ENCODE data around the gene INPP4A. TPM values are rescaled to one million over a fixed set of nuclear protein-coding genes. Genes with fewer than 3 reads are reported as not detected.

INPP4A gene
- total and polyA plus RNA-seq, 10 of the 15 experiments (the other 5 are each of a cell fraction or from before 2014, with no cell fraction given), result 4.7 to 62.3 (median 36.9) TPM

DNA sequence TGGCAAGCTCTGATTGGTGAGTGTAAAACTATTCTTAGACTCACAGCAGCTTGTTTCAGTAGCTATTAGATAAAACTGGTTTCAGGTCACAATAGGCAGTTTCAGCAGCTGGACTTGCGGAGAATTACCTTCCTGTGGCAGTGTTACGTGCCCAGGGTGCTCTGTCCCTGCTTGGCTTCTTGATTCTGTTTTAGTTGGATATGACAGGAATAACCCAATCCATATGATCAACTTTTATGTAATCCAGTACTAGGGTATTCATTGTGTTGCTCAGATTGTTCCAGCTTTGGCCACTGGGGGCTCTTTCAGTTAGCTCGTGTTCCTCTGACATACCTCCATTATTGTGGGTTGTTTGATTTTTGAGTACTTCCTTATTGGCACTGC, 43.1 kb downstream of the INPP4A start (continued):
- TF ChIP-seq, protein P1, sequence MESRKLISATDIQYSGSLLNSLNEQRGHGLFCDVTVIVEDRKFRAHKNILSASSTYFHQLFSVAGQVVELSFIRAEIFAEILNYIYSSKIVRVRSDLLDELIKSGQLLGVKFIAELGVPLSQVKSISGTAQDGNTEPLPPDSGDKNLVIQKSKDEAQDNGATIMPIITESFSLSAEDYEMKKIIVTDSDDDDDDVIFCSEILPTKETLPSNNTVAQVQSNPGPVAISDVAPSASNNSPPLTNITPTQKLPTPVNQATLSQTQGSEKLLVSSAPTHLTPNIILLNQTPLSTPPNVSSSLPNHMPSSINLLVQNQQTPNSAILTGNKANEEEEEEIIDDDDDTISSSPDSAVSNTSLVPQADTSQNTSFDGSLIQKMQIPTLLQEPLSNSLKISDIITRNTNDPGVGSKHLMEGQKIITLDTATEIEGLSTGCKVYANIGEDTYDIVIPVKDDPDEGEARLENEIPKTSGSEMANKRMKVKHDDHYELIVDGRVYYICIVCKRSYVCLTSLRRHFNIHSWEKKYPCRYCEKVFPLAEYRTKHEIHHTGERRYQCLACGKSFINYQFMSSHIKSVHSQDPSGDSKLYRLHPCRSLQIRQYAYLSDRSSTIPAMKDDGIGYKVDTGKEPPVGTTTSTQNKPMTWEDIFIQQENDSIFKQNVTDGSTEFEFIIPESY (IDR thresholded peaks at IDR 0.05), result no peak
- TF ChIP-seq ESRRA (IDR thresholded peaks at IDR 0.05; ENCODE audit: low read length) (no peak), JUND (IDR thresholded peaks at IDR 0.05; ENCODE audit: low read depth, low read length) (no peak), ZNF274 (IDR thresholded peaks at IDR 0.05; ENCODE audit: insufficient read depth, insufficient read length) (no peak), EZH2 (IDR thresholded peaks at IDR 0.05; ENCODE audit: borderline replicate concordance, control insufficient read depth, low read depth, low read length) (no peak), SREBF2 (IDR thresholded peaks at IDR 0.05; ENCODE audit: low read length) (no peak), NBN (IDR thresholded peaks at IDR 0.05) (peak; percentile 64; the same call in 1 of the 2 replicates), STAT3 (IDR thresholded peaks at IDR 0.05; ENCODE audit: low read depth, low read length) (no peak), BHLHE40 (IDR thresholded peaks at IDR 0.05; ENCODE audit: borderline replicate concordance in 1 of 2, low read depth in 2 of 2, low read length in 1 of 2) (no peak; a peak in 1 of 4 replicates), IKZF2 (IDR thresholded peaks at IDR 0.05) (peak; percentile 81 to 84), PAX5 (IDR thresholded peaks at IDR 0.05; ENCODE audit: borderline replicate concordance, low read depth, low read length) (0 out of 2 replicates have a peak, but pooled peaks have one; percentile 60)
- TF ChIP-seq, protein P2, sequence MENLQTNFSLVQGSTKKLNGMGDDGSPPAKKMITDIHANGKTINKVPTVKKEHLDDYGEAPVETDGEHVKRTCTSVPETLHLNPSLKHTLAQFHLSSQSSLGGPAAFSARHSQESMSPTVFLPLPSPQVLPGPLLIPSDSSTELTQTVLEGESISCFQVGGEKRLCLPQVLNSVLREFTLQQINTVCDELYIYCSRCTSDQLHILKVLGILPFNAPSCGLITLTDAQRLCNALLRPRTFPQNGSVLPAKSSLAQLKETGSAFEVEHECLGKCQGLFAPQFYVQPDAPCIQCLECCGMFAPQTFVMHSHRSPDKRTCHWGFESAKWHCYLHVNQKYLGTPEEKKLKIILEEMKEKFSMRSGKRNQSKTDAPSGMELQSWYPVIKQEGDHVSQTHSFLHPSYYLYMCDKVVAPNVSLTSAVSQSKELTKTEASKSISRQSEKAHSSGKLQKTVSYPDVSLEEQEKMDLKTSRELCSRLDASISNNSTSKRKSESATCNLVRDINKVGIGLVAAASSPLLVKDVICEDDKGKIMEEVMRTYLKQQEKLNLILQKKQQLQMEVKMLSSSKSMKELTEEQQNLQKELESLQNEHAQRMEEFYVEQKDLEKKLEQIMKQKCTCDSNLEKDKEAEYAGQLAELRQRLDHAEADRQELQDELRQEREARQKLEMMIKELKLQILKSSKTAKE (IDR thresholded peaks at IDR 0.05; ENCODE audit: low read depth, poor library complexity, severe bottlenecking), result peak; percentile 81
- TF ChIP-seq, protein P3, sequence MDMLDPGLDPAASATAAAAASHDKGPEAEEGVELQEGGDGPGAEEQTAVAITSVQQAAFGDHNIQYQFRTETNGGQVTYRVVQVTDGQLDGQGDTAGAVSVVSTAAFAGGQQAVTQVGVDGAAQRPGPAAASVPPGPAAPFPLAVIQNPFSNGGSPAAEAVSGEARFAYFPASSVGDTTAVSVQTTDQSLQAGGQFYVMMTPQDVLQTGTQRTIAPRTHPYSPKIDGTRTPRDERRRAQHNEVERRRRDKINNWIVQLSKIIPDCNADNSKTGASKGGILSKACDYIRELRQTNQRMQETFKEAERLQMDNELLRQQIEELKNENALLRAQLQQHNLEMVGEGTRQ (IDR thresholded peaks at IDR 0.05; ENCODE audit: borderline replicate concordance, low read depth, low read length), result no peak
- TF ChIP-seq, protein P4, sequence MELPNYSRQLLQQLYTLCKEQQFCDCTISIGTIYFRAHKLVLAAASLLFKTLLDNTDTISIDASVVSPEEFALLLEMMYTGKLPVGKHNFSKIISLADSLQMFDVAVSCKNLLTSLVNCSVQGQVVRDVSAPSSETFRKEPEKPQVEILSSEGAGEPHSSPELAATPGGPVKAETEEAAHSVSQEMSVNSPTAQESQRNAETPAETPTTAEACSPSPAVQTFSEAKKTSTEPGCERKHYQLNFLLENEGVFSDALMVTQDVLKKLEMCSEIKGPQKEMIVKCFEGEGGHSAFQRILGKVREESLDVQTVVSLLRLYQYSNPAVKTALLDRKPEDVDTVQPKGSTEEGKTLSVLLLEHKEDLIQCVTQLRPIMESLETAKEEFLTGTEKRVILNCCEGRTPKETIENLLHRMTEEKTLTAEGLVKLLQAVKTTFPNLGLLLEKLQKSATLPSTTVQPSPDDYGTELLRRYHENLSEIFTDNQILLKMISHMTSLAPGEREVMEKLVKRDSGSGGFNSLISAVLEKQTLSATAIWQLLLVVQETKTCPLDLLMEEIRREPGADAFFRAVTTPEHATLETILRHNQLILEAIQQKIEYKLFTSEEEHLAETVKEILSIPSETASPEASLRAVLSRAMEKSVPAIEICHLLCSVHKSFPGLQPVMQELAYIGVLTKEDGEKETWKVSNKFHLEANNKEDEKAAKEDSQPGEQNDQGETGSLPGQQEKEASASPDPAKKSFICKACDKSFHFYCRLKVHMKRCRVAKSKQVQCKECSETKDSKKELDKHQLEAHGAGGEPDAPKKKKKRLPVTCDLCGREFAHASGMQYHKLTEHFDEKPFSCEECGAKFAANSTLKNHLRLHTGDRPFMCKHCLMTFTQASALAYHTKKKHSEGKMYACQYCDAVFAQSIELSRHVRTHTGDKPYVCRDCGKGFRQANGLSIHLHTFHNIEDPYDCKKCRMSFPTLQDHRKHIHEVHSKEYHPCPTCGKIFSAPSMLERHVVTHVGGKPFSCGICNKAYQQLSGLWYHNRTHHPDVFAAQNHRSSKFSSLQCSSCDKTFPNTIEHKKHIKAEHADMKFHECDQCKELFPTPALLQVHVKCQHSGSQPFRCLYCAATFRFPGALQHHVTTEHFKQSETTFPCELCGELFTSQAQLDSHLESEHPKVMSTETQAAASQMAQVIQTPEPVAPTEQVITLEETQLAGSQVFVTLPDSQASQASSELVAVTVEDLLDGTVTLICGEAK (IDR thresholded peaks at IDR 0.05; ENCODE audit: borderline replicate concordance), result no peak
- TF ChIP-seq, protein P5, sequence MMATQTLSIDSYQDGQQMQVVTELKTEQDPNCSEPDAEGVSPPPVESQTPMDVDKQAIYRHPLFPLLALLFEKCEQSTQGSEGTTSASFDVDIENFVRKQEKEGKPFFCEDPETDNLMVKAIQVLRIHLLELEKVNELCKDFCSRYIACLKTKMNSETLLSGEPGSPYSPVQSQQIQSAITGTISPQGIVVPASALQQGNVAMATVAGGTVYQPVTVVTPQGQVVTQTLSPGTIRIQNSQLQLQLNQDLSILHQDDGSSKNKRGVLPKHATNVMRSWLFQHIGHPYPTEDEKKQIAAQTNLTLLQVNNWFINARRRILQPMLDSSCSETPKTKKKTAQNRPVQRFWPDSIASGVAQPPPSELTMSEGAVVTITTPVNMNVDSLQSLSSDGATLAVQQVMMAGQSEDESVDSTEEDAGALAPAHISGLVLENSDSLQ (IDR thresholded peaks at IDR 0.05), result no peak
- TF ChIP-seq, protein P6, sequence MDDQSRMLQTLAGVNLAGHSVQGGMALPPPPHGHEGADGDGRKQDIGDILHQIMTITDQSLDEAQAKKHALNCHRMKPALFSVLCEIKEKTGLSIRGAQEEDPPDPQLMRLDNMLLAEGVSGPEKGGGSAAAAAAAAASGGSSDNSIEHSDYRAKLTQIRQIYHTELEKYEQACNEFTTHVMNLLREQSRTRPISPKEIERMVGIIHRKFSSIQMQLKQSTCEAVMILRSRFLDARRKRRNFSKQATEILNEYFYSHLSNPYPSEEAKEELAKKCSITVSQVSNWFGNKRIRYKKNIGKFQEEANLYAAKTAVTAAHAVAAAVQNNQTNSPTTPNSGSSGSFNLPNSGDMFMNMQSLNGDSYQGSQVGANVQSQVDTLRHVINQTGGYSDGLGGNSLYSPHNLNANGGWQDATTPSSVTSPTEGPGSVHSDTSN (IDR thresholded peaks at IDR 0.05; ENCODE audit: insufficient replicate concordance, low read depth, low read length), result no peak

Measured in GM12878 (cell line).